IPS DF 19.7 (cell line): Measurements from ENCODE around the gene TAB3.

Source experiments
- DNase-seq: peaks from one replicate; pipeline ENCODE4 v3.0.0-alpha.2; 2013; ENCODE audit warnings: low read depth, low spot score

TAB3 gene

GRCh38 chrX:30885136-30885535 lies 3.9 kb downstream of the TAB3 start:
- DNase-seq, result no peak

DNA sequence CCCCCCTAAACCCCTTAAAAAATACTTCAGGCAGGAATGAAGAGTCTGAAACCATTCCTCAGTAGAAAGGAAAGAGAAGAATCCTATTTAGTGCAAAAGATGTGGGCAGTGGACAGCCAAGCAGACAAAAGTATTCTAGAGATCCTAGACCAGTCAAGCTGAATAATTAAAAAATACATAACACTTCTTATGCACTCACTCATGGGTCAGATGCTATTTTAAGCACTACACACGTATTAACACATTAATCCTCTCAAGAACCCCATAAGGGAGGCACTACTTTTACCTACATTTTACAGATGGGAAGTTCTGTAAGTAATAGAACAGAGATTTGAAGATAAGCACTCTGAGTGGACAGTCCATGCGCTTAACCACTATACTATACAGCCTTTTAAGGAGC lies 5.9 kb downstream of the TAB3 start:
- no peak for DNase-seq

- DNase-seq, result no peak
Measured at GRCh38 chrX:30881797-30882196, 7.3 kb downstream of the TAB3 start.

GRCh38 chrX:30881390-30881789 lies 7.7 kb downstream of the TAB3 start:
- no peak for DNase-seq

GRCh38 chrX:30880058-30880457 lies 9.0 kb downstream of the TAB3 start:
- no peak for DNase-seq

DNA sequence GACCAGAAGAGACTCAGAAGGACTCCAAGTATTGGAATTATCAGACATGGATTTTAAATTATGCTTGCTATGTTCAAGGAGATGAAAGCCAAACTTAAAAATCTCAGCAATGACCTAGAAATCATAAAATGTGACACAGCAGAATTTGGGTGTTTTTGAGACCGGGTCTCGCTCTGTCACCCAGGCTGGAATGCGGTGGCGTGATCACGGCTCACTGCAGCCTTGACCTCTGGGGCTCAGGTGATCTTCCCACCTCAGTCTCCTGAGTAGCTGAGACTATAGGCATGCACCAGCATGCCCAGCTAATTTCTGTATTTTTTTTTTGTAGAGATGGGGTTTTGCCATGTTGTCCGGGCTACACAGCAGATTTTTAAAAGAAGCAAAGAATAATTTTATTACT lies 12.7 kb downstream of the TAB3 start:
- no peak for DNase-seq

GRCh38 chrX:30875957-30876356 lies 13.1 kb downstream of the TAB3 start:
- DNase-seq, result no peak

GRCh38 chrX:30874851-30875250 lies 14.2 kb downstream of the TAB3 start:
- no peak for DNase-seq

DNA sequence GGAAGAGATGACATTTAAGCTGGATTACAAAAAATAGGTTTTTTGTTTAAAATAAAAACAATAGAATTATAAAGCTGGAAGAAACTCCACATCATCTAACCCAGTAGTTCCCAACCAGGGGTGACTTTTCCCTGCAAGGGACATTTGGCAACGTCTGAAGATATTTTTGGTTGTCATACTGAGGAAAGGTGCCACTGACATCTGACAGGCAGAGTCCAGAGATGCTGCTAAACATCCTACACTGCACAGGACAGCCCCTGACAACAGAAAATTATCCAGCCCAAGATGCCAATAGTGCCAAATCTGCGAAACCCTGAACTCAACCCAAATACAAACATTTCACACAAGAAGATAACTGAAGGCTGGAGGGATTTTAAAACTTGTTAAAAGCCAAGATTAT lies 18.5 kb downstream of the TAB3 start:
- no peak for DNase-seq

- DNase-seq, result no peak
Measured at GRCh38 chrX:30865612-30866011, 23.4 kb downstream of the TAB3 start.

DNA sequence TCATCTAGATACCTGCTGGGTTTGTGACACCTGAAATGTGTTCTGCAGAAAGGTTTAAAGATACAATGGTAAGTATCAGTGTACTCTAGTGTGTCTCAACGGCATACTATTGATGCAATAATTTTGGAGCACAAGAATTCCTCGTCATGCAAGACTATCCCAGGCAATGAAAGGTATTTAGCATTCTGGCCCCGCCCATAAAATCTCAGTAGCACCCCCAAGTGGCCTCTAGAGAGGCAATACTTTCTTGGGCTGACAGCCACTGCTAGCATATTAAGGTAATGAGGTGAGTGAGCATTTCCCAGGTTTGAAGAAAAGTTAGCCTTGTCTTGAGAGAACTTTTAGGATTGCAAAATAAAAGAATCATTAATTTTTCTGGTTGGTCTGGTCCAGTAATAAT lies 24.0 kb downstream of the TAB3 start:
- DNase-seq, result no peak

DNA sequence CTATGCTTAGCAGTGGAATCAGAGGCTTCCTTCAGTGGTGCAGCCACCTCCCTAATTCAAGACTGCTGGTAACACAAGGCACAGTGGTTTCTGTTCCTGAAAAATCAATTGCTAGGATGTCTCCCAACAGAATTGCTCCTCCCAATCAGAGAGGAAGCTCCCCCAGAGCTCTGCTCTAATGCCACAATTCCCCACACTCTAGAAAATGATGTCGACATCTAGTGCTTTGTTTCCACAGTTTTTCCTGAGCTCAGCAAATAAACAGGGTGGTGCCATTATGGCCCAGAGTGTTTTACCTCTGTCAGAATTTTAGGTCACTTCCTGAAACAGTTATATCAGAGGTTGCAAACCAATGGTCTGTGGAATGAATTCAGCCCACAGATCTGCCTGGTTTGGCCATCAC lies 24.7 kb downstream of the TAB3 start:
- no peak for DNase-seq

- no peak for DNase-seq
Measured at GRCh38 chrX:30863974-30864373, 25.1 kb downstream of the TAB3 start.

DNA sequence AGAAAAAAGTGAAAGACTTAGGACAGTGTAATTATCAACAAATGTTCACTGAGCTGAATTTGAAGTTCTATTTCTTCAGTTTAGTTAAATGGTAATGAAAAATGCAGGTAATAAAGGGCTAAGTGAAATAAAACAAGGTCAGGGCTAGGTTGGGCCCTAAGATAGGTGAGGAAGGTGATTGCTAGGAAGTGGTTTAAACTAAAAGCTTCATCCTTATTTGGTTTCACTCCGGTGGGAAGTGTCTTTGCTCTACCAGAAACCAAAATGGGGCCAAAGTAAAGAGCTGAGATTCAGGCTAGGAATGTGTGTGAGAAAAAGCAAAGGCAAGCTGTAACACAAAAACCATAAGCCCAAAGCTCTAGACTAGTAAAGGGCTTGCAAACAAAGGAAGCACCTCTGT lies 31.0 kb downstream of the TAB3 start:
- DNase-seq, result no peak

GRCh38 chrX:30851449-30851848 lies 37.6 kb downstream of the TAB3 start:
- no peak for DNase-seq

DNA sequence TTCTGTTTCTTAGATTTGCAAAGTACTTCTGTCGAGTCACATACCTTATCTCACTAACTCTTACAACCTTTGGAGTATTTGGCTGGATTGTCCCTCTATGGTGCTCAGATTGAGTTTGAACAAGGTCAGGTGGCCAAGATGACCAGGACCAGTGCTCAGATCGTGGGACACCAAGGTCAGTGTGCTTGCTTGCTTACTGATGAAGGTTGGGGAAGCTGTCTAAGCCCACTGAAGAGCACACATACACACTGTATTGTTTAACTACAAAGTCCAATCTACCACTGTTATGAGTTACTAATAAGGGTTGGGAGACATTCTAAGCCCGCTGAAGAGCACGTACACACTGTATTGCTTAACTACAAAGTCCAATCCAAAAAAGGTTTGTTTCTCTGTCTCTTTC lies 53.7 kb downstream of the TAB3 start:
- DNase-seq, result no peak

GRCh38 chrX:30833896-30834295 lies 55.2 kb downstream of the TAB3 start:
- no peak for DNase-seq

DNA sequence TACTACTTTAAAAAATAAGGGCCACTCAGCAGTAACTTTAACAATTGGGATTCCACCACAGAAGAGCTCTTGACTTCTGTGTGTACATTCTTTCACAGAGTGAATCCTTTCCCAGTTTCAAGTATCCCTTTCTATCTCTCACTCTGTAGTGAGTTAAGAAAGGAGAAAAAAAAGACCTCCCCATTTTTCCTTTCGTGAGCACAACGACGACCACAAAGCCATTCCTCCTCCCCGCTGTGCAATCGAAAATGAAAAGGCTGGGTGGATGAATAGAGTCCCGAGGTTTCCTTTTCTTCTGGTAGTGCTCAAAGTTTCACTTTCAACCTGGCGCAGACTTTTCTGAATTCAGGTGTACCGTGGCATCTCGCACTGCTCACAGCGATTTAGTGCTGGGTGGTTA lies 58.0 kb downstream of the TAB3 start:
- peak; percentile 15 for DNase-seq

- no peak for DNase-seq
Measured at GRCh38 chrX:30830326-30830943, 58.6 kb downstream of the TAB3 start.

DNA sequence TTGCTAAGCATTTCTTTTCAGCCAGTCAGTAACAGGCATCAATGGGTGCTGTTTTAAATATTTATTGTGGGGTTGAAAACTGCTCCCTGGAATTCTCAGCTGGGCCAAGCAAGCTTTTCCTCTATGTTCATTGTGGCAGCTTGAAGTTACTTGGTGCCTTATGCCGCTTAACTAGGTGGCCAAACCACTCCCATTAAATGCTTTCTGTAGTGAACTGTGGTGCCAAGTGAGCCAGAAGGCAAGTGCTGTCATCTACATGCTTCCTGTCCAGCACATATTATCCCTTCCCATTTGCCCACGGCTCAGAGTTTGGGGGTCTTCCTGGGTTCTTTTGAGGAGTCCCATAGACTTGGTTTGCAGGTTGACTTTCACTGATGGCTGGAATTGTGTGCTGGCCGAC lies 64.8 kb downstream of the TAB3 start:
- no peak for DNase-seq

GRCh38 chrX:30822764-30823163 lies 66.3 kb downstream of the TAB3 start:
- no peak for DNase-seq

- DNase-seq, result no peak
Measured at GRCh38 chrX:30822068-30822681, 66.9 kb downstream of the TAB3 start.

DNA sequence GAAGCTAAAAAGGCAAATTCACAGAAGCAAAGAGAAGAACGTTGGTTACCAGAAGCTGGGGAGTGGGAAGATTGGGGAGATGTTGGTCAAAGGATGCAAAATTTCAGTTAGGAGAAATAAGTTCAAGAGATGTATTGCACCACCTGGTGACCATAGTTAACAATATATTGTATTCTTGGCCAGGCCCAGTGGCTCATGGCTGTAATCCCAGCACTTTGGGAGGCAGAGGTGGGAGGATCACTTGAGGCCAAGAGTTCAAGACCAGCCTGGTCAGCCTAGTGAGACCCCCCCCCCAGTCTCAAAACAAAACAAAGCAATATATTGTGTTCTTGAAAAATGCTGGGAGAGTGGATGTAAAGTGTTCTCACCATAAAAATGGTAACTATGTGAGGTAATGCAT lies 67.9 kb downstream of the TAB3 start:
- DNase-seq, result no peak

DNA sequence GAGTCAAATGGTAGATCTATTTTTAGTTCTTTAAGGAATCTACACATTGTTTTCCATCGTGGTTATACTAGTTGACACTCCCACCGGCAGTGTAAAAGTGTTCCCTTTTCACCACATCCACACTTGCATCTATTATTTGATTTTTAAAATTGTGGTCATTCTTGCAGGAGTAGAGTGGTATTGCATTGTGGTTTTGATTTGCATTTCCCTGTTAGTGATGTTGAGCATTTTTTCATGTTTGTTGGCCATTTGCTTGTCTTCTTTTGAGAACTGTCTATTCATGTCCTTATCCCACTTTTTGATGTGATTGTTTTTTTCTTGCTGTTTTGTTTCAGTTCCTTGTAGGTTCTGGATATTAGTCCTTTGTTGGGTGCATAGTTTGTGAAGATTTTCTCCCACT lies 70.0 kb downstream of the TAB3 start:
- no peak for DNase-seq
